Chondrocyte (in vitro differentiated cells): ENCODE measurements around the gene ATF5. TPM values are rescaled to one million over a fixed set of nuclear protein-coding genes. Genes with fewer than 3 reads are reported as not detected.
A peak's percentile ranks its signal among the peaks of the same experiment; 100 is the strongest.

Source experiments
- DNase-seq: peaks from one replicate; pipeline ENCODE4 v3.0.0; 2021; ENCODE audit warnings: mixed read lengths, low spot score
- H3K27ac Mint-ChIP-seq: one replicate; pipeline ENCODE4 v1.8.0; 2021; ENCODE audit warnings: mild to moderate bottlenecking, moderate library complexity, mixed read lengths; ENCODE audit not compliant: unreplicated experiment
- H3K27me3 Mint-ChIP-seq: 2 replicates; pipeline ENCODE4 v1.8.0; 2021; ENCODE audit warnings: low read depth, mixed read lengths
- H3K36me3 Mint-ChIP-seq: 2 replicates; pipeline ENCODE4 v1.8.0; 2021; ENCODE audit warnings: low read depth, mixed read lengths
- H3K4me1 Mint-ChIP-seq: 2 replicates; pipeline ENCODE4 v1.8.0; 2021; ENCODE audit warnings: low read depth, mild to moderate bottlenecking, mixed read lengths
- H3K4me3 Mint-ChIP-seq: one replicate; pipeline ENCODE4 v1.8.0; 2021; ENCODE audit warnings: mild to moderate bottlenecking, moderate library complexity, mixed read lengths; ENCODE audit not compliant: unreplicated experiment
- H3K9me3 Mint-ChIP-seq: 2 replicates; pipeline ENCODE4 v1.8.0; 2021; ENCODE audit warnings: low read depth, mixed read lengths
- total RNA-seq: library from RNA; stranded (reverse); gene quantifications from 3 replicates; pipeline ENCODE4 v1.2.1, GENCODE V29; 2021
- TF ChIP-seq, protein P1 (sequence below): fragments of 200-600 bp; sonication (generic); IDR thresholded peaks from 2 replicates; pipeline ENCODE4 v1.5.0; 2021; ENCODE audit warnings: antibody characterized with exemption, mild to moderate bottlenecking, moderate library complexity

ATF5 gene
- total RNA-seq, 1 donor from 2014 or later, result 53.4 TPM

DNA sequence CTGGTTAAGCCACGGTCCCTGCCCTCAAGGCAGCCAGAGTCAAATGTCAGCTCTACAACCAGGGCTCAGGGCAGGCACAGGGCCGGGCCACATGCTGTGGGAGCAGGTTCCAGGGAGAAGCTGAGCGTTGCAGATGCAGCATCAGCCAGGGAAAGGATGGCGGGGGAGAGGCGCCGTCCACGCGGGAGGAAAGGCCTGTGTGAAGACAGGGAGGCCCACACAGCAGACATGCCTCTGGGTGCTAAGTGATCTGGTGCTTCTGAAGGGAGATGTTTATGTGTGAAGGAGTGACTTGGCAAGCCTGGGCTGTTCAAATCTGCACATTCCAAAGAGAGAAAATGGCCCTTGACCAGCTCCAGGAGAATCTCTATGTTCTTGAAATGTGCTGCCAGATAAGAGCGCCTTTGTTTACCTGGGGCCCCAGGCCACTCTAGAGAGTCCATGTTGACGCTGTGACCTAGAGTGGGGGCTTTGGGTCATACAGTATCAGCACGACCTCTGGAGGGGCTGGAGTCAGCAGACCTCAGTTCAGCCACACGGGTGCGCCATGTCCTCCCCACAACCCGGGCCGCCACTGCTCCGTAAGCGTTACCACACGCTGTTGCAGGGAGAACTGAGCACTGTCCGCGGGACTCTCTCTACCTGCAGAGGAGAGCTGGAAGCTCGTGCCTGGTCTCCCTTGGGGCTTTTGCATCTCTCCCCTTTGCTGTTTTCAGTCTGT is 15.9 kb upstream of the ATF5 start:
- no peak overlapping the region for H3K4me3 Mint-ChIP-seq
- TF ChIP-seq, protein P1, sequence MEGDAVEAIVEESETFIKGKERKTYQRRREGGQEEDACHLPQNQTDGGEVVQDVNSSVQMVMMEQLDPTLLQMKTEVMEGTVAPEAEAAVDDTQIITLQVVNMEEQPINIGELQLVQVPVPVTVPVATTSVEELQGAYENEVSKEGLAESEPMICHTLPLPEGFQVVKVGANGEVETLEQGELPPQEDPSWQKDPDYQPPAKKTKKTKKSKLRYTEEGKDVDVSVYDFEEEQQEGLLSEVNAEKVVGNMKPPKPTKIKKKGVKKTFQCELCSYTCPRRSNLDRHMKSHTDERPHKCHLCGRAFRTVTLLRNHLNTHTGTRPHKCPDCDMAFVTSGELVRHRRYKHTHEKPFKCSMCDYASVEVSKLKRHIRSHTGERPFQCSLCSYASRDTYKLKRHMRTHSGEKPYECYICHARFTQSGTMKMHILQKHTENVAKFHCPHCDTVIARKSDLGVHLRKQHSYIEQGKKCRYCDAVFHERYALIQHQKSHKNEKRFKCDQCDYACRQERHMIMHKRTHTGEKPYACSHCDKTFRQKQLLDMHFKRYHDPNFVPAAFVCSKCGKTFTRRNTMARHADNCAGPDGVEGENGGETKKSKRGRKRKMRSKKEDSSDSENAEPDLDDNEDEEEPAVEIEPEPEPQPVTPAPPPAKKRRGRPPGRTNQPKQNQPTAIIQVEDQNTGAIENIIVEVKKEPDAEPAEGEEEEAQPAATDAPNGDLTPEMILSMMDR, result no peak
- H3K9me3 Mint-ChIP-seq, result peaks cover 4% of the 10 kb centered on the region
- peaks cover 18% of the 10 kb centered on the region for H3K36me3 Mint-ChIP-seq
- DNase-seq, result no peak
- H3K27ac Mint-ChIP-seq, result peak overlapping the region; percentile 41
- no peaks in the 10 kb centered on the region for H3K27me3 Mint-ChIP-seq
- peaks cover 11% of the 10 kb centered on the region for H3K4me1 Mint-ChIP-seq

DNA sequence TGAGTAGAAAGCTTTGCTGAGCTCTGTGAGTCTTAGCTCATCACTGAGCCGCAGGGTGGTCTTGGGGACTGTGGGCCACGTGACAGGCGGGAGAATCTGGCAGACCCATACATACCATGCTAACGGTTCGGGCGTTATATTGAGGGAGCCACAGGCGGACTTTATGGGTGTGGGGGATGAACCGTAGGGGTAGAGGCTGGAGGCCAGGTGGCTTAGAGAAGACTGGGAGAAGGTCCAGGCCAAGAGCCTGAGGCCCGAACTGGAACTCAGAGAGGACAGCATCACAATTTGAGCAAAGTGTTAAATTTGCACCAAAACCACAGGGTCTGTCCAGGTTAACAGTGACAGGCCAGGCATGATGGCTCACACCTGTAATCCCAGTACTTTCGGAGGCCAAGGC is 15.3 kb upstream of the ATF5 start:
- Mint-ChIP-seq H3K27me3 (no peaks in the 10 kb centered on the region), H3K27ac (no peak overlapping the region), H3K36me3 (peaks cover 13% of the 10 kb centered on the region), H3K4me3 (no peak overlapping the region), H3K9me3 (peaks cover 4% of the 10 kb centered on the region), H3K4me1 (peaks cover 11% of the 10 kb centered on the region)
- TF ChIP-seq, protein P1, result no peak
- DNase-seq, result no peak

DNA sequence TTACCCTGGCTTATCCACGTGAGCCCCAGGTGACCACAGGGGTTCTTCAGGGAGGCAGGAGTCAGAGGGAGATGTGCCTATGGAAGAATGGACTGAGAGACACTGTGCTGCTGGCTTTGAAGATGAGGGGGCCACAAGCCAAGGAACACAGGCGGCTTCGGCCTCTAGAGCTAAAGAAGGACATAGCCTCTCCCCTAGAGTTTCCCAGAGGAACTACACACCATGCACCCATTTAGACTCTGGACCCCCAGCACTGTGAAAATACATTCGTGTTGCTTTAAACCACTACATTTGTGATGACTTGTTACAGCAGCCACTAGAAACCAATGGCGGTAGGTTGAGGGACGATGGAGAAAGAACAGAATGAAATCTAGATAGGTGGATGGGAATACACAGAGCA is 13.7 kb upstream of the ATF5 start:
- no peaks in the 10 kb centered on the region for H3K27me3 Mint-ChIP-seq
- H3K36me3 Mint-ChIP-seq, result peaks cover 13% of the 10 kb centered on the region
- H3K27ac Mint-ChIP-seq, result no peak overlapping the region
- peaks cover 11% of the 10 kb centered on the region for H3K4me1 Mint-ChIP-seq
- TF ChIP-seq, protein P1, result peak; percentile 19
- peaks cover 4% of the 10 kb centered on the region for H3K9me3 Mint-ChIP-seq
- DNase-seq, result no peak
- H3K4me3 Mint-ChIP-seq, result no peak overlapping the region

DNA sequence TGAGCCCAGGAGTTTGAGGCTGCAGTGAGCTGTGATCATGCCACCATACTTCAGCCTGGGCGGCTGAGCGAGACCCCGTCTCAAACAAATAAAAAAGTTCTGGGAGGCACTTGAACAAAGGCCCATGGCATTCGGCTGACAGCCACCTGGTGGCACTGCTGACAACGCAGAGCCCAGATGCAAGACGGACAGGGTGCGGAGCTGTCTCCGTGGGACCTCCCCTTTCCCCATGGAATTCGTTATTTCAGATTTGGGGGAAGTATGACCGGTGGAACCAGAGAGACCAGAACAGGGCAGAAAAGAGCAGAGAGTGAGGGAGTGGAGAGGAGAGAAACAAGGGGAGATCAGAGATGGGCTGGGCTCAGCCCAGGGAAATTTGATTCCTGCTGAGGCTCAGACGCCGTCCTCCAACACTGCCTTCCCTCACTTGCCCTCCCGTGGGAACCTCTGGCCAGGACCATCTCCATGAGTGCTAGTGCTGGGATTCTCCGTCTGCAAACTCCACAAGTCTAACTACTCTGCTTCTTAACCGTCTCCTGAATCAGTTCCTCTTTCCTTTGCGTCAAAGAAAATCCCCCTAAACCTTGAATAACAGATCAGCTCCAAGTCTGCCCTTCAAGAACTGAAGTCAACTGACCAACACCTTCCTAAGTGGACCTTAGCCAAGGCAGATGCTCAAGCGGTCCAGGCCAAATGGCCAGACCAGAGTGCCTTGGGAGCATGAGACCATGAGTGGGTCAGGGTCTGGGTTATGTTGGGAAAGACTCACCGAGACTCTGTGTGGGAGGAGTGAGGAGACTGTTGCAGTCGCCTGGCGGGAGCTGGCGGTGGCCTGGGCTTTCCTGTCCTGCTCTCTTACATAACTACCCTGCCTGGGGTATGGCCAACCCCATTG is 11.9 kb upstream of the ATF5 start:
- TF ChIP-seq, protein P1, result peak; percentile 49
- Mint-ChIP-seq H3K4me1 (peaks cover 4% of the 10 kb centered on the region), H3K4me3 (no peak overlapping the region), H3K27me3 (no peaks in the 10 kb centered on the region), H3K27ac (no peak overlapping the region), H3K9me3 (peaks cover 4% of the 10 kb centered on the region), H3K36me3 (peaks cover 14% of the 10 kb centered on the region)
- DNase-seq, result no peak

DNA sequence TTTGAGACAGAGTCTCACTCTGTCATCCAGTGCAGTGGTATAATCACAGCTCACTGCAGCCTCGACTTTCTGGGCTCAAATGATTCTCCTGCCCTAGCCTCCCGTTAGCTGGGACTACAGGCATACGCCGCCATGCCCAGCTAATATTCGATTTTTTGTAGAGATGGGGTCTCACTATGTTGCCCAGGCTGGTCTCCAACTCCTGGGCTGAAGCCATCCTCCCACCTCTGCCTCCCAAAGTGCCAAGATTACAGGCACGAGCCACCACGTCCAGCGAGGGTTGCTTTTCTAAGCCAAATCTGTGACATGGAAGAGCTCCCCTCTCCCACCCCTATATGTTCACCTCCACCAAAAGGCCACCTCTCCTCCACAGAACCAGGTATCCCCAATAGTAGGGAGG is 10.9 kb upstream of the ATF5 start:
- no peak for DNase-seq
- TF ChIP-seq, protein P1, result no peak
- peaks cover 4% of the 10 kb centered on the region for H3K4me1 Mint-ChIP-seq
- H3K27me3 Mint-ChIP-seq, result no peaks in the 10 kb centered on the region
- no peak overlapping the region for H3K4me3 Mint-ChIP-seq
- peaks cover 4% of the 10 kb centered on the region for H3K9me3 Mint-ChIP-seq
- peaks cover 14% of the 10 kb centered on the region for H3K36me3 Mint-ChIP-seq
- H3K27ac Mint-ChIP-seq, result peak overlapping the region; percentile 41
